G401 (cell line): ENCODE data around the gene AMH. TPM values are rescaled to one million over a fixed set of nuclear protein-coding genes. Genes with fewer than 3 reads are reported as not detected.

Experiments
- DNase-seq: peaks from one replicate; pipeline ENCODE4 v3.0.0-alpha.2; 2015; ENCODE audit warnings: low spot score
- in situ Hi-C: cut with HindIII; loops from 2 replicates; pipeline ENCODE4 v1.10.0; 2016; ENCODE audit warnings: low sequenced_read_pairs, mixed read lengths
- total RNA-seq: library from RNA; depleted of rRNA; stranded (reverse); fragments of >200 nt; shearing (Covaris generic); gene quantifications from 2 replicates; pipeline ENCODE4 v1.2.3, GENCODE V29; 2014

The AMH gene
- total RNA-seq, 1 experiment from 2014 or later: 2.6 TPM

GRCh38 chr19:2216361-2217225 lies 32.5 kb upstream of the AMH start:
- DNase-seq: no peak
- in situ Hi-C loops: loop anchor here (25.0 kb wide), 1 partner anchor 104 kb away; no protein-coding TSS in a partner anchor

GRCh38 chr19:2217591-2217990 lies 31.5 kb upstream of the AMH start:
- in situ Hi-C loops: loop anchor here (25.0 kb wide), 1 partner anchor 105 kb away; no protein-coding TSS in a partner anchor
- no peak for DNase-seq

GRCh38 chr19:2219726-2220125 lies 29.4 kb upstream of the AMH start:
- DNase-seq: no peak
- in situ Hi-C loops: loop anchor here (25.0 kb wide), 1 partner anchor 107 kb away; no protein-coding TSS in a partner anchor

- in situ Hi-C loops: loop anchor here (25.0 kb wide), 1 partner anchor 109 kb away; no protein-coding TSS in a partner anchor
- no peak for DNase-seq
Measured at GRCh38 chr19:2221250-2221831, 27.8 kb upstream of the AMH start.

- in situ Hi-C loops: loop anchor here (25.0 kb wide), 1 partner anchor 110 kb away; no protein-coding TSS in a partner anchor
- DNase-seq: no peak
Measured at GRCh38 chr19:2221918-2222317, 27.2 kb upstream of the AMH start.

- no peak for DNase-seq
- in situ Hi-C loops: loop anchor here (25.0 kb wide), 1 partner anchor 111 kb away; no protein-coding TSS in a partner anchor
Measured at GRCh38 chr19:2223391-2223790, 25.7 kb upstream of the AMH start.

- in situ Hi-C loops: loop anchor here (25.0 kb wide), 1 partner anchor 112 kb away; no protein-coding TSS in a partner anchor
- no peak for DNase-seq
Measured at GRCh38 chr19:2223959-2224358, 25.2 kb upstream of the AMH start.

- in situ Hi-C loops: loop anchor here (25.0 kb wide), 1 partner anchor 113 kb away; no protein-coding TSS in a partner anchor
- DNase-seq: no peak
Measured at GRCh38 chr19:2224754-2225349, 24.3 kb upstream of the AMH start.

- in situ Hi-C loops: no loop called here
- DNase-seq: no peak
Measured at GRCh38 chr19:2225415-2226050, 23.6 kb upstream of the AMH start.

GRCh38 chr19:2226051-2226839 lies 22.9 kb upstream of the AMH start:
- in situ Hi-C loops: no loop called here

GRCh38 chr19:2226840-2227360 lies 22.2 kb upstream of the AMH start:
- in situ Hi-C loops: no loop called here
- no peak for DNase-seq

More at GRCh38 chr19:2226051-2226839, 22.9 kb upstream of the AMH start:
- DNase-seq: peak; percentile 91

- no peak for DNase-seq
- in situ Hi-C loops: no loop called here
Measured at GRCh38 chr19:2227415-2228156, 21.5 kb upstream of the AMH start.

- in situ Hi-C loops: no loop called here
Measured at GRCh38 chr19:2228157-2229030, 20.7 kb upstream of the AMH start.

GRCh38 chr19:2229103-2230032 lies 19.8 kb upstream of the AMH start:
- no peak for DNase-seq
- in situ Hi-C loops: no loop called here

More at GRCh38 chr19:2228157-2229030, 20.7 kb upstream of the AMH start:
- DNase-seq: no peak

GRCh38 chr19:2230033-2230531 lies 19.0 kb upstream of the AMH start:
- DNase-seq: no peak
- in situ Hi-C loops: no loop called here
